GM10266 (cell line): Measurements from ENCODE around the gene TENM3.

Source experiments
- DNase-seq: peaks from one replicate; pipeline ENCODE4 v3.0.0; 2012; ENCODE audit errors: extremely low spot score
- CTCF ChIP-seq: IDR thresholded peaks from 2 replicates; pipeline ENCODE4 v1.5.1; 2012; ENCODE audit warnings: mild to moderate bottlenecking, low read depth; ENCODE audit not compliant: control insufficient read depth, insufficient read depth; ENCODE audit errors: missing control alignments

TENM3 gene

GRCh38 chr4:182560358-182560757, 317.2 kb downstream of the TENM3 start:
- TF ChIP-seq CTCF: no peak
- DNase-seq: no peak

GRCh38 chr4:182562350-182562749, 319.1 kb downstream of the TENM3 start:
- DNase-seq: no peak
- no peak for TF ChIP-seq CTCF

- DNase-seq: no peak
- TF ChIP-seq CTCF: no peak
Observed at GRCh38 chr4:182564724-182565369, 321.6 kb downstream of the TENM3 start.

GRCh38 chr4:182567119-182567518, 323.9 kb downstream of the TENM3 start:
- no peak for TF ChIP-seq CTCF
- DNase-seq: no peak

- DNase-seq: no peak
- TF ChIP-seq CTCF: no peak
Observed at GRCh38 chr4:182569561-182569960, 326.4 kb downstream of the TENM3 start.

GRCh38 chr4:182574706-182575105, 331.5 kb downstream of the TENM3 start:
- no peak for DNase-seq
- no peak for TF ChIP-seq CTCF

GRCh38 chr4:182575225-182575624, 332.0 kb downstream of the TENM3 start:
- no peak for DNase-seq
- TF ChIP-seq CTCF: no peak
